K562 (cell line): ENCODE measurements around the gene SMC5. TPM values are rescaled to one million over a fixed set of nuclear protein-coding genes. Genes with fewer than 3 reads are reported as not detected.

Experiments
- ARID4B ChIP-seq: sonication (generic); formaldehyde crosslinking; IDR thresholded peaks from 2 replicates; pipeline ENCODE4 v1.8.0; 2022; ENCODE audit warnings: mild to moderate bottlenecking, missing genetic modification reagents
- CGGBP1 ChIP-seq: fragments of 250-450 bp; sonication (Bioruptor Pico); IDR thresholded peaks from 2 replicates; pipeline ENCODE4 v1.9.0; 2021; ENCODE audit warnings: mild to moderate bottlenecking
- E2F5 ChIP-seq: sonication (generic); formaldehyde crosslinking; IDR thresholded peaks from 2 replicates; pipeline ENCODE4 v1.8.0; 2022; ENCODE audit warnings: mild to moderate bottlenecking, missing genetic modification reagents
- KAT2B ChIP-seq: IDR thresholded peaks from one replicate; pipeline ENCODE4 v1.6.1; 2012; ENCODE audit warnings: low read depth, mild to moderate bottlenecking, control low read depth, inconsistent platforms, low read length, moderate library complexity
- LARP7 ChIP-seq: fragments of 450-650 bp; IDR thresholded peaks from 2 replicates; pipeline ENCODE4 v1.6.1; 2016
- MLLT1 ChIP-seq, 2 experiments: fragments of 450-650 bp; IDR thresholded peaks; 2 replicates each; pipeline ENCODE4 v1.6.1; 2016
- MXI1 ChIP-seq: IDR thresholded peaks from 2 replicates; pipeline ENCODE4 v1.6.1; 2011; ENCODE audit warnings: low read depth, mild to moderate bottlenecking, improper control_type of control experiment, low read length
- NCOA2 ChIP-seq, 2 experiments: fragments of 450-650 bp; IDR thresholded peaks; 2 replicates each; pipeline ENCODE4 v1.6.1; 2018; ENCODE audit warnings: mild to moderate bottlenecking in 2 of 2, moderate library complexity in 1 of 2; ENCODE audit not compliant: partially characterized antibody in 2 of 2
- NR1H2 ChIP-seq: sonication (generic); formaldehyde crosslinking; IDR thresholded peaks from 2 replicates; pipeline ENCODE4 v1.4.0; 2020; ENCODE audit warnings: mild to moderate bottlenecking, missing genetic modification reagents
- PATZ1 ChIP-seq: fragments of 250-450 bp; sonication (Bioruptor Pico); IDR thresholded peaks from 2 replicates; pipeline ENCODE4 v1.5.0; 2020; ENCODE audit warnings: mild to moderate bottlenecking, borderline replicate concordance
- POLR2B ChIP-seq: fragments of 450-650 bp; IDR thresholded peaks from 2 replicates; pipeline ENCODE4 v1.6.1; 2018; ENCODE audit warnings: low read depth; ENCODE audit not compliant: partially characterized antibody
- SIN3B ChIP-seq: fragments of 450-650 bp; IDR thresholded peaks from 2 replicates; pipeline ENCODE4 v1.6.1; 2017; ENCODE audit warnings: low read depth, mild to moderate bottlenecking, moderate library complexity
- SMARCB1 ChIP-seq: IDR thresholded peaks from 2 replicates; pipeline ENCODE4 v1.6.1; 2011; ENCODE audit warnings: improper control_type of control experiment, low read depth; ENCODE audit not compliant: insufficient read length
- SPI1 ChIP-seq: IDR thresholded peaks from 2 replicates; pipeline ENCODE4 v1.6.1; 2011; ENCODE audit warnings: low read depth, low read length, control low read depth, borderline replicate concordance
- SRSF1 ChIP-seq: fragments of 200-400 bp; formaldehyde crosslinking; IDR thresholded peaks from 2 replicates; pipeline ENCODE4 v1.6.1; 2017; ENCODE audit warnings: mild to moderate bottlenecking, low read depth, low read length, moderate library complexity
- SUPT5H ChIP-seq: fragments of 450-650 bp; IDR thresholded peaks from 2 replicates; pipeline ENCODE4 v1.6.1; 2016
- ZBTB8A ChIP-seq: fragments of 450-650 bp; IDR thresholded peaks from 2 replicates; pipeline ENCODE4 v1.6.1; 2018; ENCODE audit warnings: mild to moderate bottlenecking, moderate library complexity; ENCODE audit not compliant: partially characterized antibody
- ZNF232 ChIP-seq: sonication (generic); formaldehyde crosslinking; IDR thresholded peaks from 2 replicates; pipeline ENCODE4 v1.8.0; 2022; ENCODE audit warnings: mild to moderate bottlenecking, missing genetic modification reagents
- ZNF24 ChIP-seq: fragments of 450-650 bp; IDR thresholded peaks from 2 replicates; pipeline ENCODE4 v1.6.1; 2016
- ZNF551 ChIP-seq: fragments of 250-450 bp; sonication (Bioruptor Pico); IDR thresholded peaks from 2 replicates; pipeline ENCODE4 v1.5.0; 2021; ENCODE audit warnings: mild to moderate bottlenecking, moderate library complexity
- ZNF75A ChIP-seq: fragments of 450-650 bp; formaldehyde crosslinking; IDR thresholded peaks from 2 replicates; pipeline ENCODE4 v1.4.0; 2020; ENCODE audit warnings: mild to moderate bottlenecking
- ZNF77 ChIP-seq: fragments of 250-450 bp; sonication (Bioruptor Pico); IDR thresholded peaks from 2 replicates; pipeline ENCODE4 v1.5.0; 2020
- ZSCAN32 ChIP-seq: fragments of 450-650 bp; formaldehyde crosslinking; IDR thresholded peaks from 2 replicates; pipeline ENCODE4 v1.4.0; 2020; ENCODE audit warnings: mild to moderate bottlenecking, moderate library complexity
- polyA plus RNA-seq, 8 experiments: library from polyadenylated mRNA; depleted of rRNA in 4 of 8; stranded (reverse) in 5 of 8; unstranded in 3 of 8; fragments of >200 nt; fragmentation: Nextera tagmentation in 2 of 8; fragmentation: Illumina TruSeq in 1 of 8; extraction: Ambion mirVana in 2 of 8; extraction: Trizol in 1 of 8; gene quantifications; 2 replicates each; pipeline versions ENCODE4 v1.2.1 to v1.2.3, GENCODE V29; 2011 to 2014; ENCODE audit warnings: inconsistent platforms in 1 of 8, missing spikeins in 1 of 8
- total RNA-seq, 7 experiments: library from RNA; depleted of rRNA in 6 of 7; stranded (reverse); fragments of >200 nt in 6 of 7; fragmentation: Illumina TruSeq in 2 of 7; extraction: Trizol in 2 of 7; gene quantifications; 2 replicates each; pipeline versions ENCODE4 v1.2.1 to v1.2.3, GENCODE V29; 2011 to 2021; ENCODE audit warnings: low replicate concordance in 1 of 7

The SMC5 gene
- total and polyA plus RNA-seq, 9 of the 15 experiments (the other 6 are each of a cell fraction or from before 2014, with no cell fraction given) = 3.5 to 43.2 (median 21.4) TPM

GRCh38 chr9:70398145-70398556 lies 139.4 kb downstream of the SMC5 start (continued):
- no peak for TF ChIP-seq ZNF232 (CRISPR knock-in tag)
- no peak for TF ChIP-seq PATZ1 (CRISPR knock-in tag)
- peak; percentile 100 for TF ChIP-seq SPI1
- TF ChIP-seq NCOA2 (IDR thresholded peaks at IDR 0.05; ENCODE audit: partially characterized antibody in 2 of 2) = no peak
- TF ChIP-seq ZNF75A (CRISPR knock-in tag) = no peak
- TF ChIP-seq NR1H2 (CRISPR knock-in tag) = no peak
- peak; percentile 38; the same call in 1 of the 2 replicates for TF ChIP-seq ZNF24
- no peak for TF ChIP-seq E2F5 (CRISPR knock-in tag)
- no peak for TF ChIP-seq ZSCAN32
- no peak for TF ChIP-seq SUPT5H
- no peak for TF ChIP-seq SMARCB1
- no peak for TF ChIP-seq CGGBP1 (CRISPR knock-in tag)
- no peak for TF ChIP-seq ZNF551 (CRISPR knock-in tag)
- TF ChIP-seq SRSF1 = no peak
- no peak for TF ChIP-seq KAT2B
- no peak for TF ChIP-seq LARP7
- TF ChIP-seq POLR2B = no peak
- no peak for TF ChIP-seq ZNF77
- no peak for TF ChIP-seq ZBTB8A
- TF ChIP-seq MLLT1 (IDR thresholded peaks at IDR 0.05) = peak in 1 of 2 experiments; percentile 80; a peak in 1 of 4 replicates
- 0 out of 2 replicates have a peak, but pooled peaks have one; percentile 40 for TF ChIP-seq ARID4B (CRISPR knock-in tag)
- no peak for TF ChIP-seq SIN3B
- peak; percentile 80 for TF ChIP-seq MXI1
